Stimulated activated naive B cell treated with anti-CD40 and anti-IgM and Interleukin-4, amounts not matched to agents 10 μg/mL and 1 μg/mL and 100 μg/mL, for 72 hours (primary cell): ENCODE data around the gene C1orf167.

Experiments used
- ATAC-seq, 2 donors: fragments of 150-1000 bp; cut with Tn5 transposase; replicated peaks; 2 replicates each; pipeline ENCODE4 v1.10.0; 2021; ENCODE audit warnings: moderate library complexity in 1 of 2
- DNase-seq: peaks from one replicate; pipeline ENCODE4 v3.0.0; 2021
- H3K27ac Mint-ChIP-seq: one replicate; pipeline ENCODE4 v1.8.0; 2022; ENCODE audit warnings: mild to moderate bottlenecking, mixed read lengths
- H3K27me3 Mint-ChIP-seq, 2 donors: one replicate each; pipeline ENCODE4 v1.8.0; 2022; ENCODE audit warnings: mixed read lengths in 2 of 2
- H3K36me3 Mint-ChIP-seq, 2 donors: one replicate each; pipeline ENCODE4 v1.8.0; 2022; ENCODE audit warnings: mixed read lengths in 2 of 2, mild to moderate bottlenecking in 1 of 2
- H3K4me1 Mint-ChIP-seq, 2 donors: one replicate each; pipeline ENCODE4 v1.8.0; 2022; ENCODE audit warnings: mixed read lengths in 2 of 2, mild to moderate bottlenecking in 1 of 2
- H3K4me3 Mint-ChIP-seq, 2 donors: one replicate each; pipeline ENCODE4 v1.8.0; 2022; ENCODE audit warnings: mild to moderate bottlenecking in 2 of 2, mixed read lengths in 2 of 2, moderate library complexity in 1 of 2
- H3K9me3 Mint-ChIP-seq, 2 donors: one replicate each; pipeline ENCODE4 v1.8.0; 2022; ENCODE audit warnings: mixed read lengths in 2 of 2, mild to moderate bottlenecking in 1 of 2

Gene C1orf167

GRCh38 chr1:11828511-11828910, 66.5 kb downstream of the C1orf167 start:
- Mint-ChIP-seq H3K4me1 (peaks cover 1 to 6% of the 10 kb centered on the region in 2 donors), H3K27me3 (no peaks in the 10 kb centered on the region), H3K4me3 (peak overlapping the region in 1 of 2 donors; percentile 33), H3K9me3 (no peaks in the 10 kb centered on the region), H3K36me3 (peaks cover 38 to 53% of the 10 kb centered on the region in 2 donors), H3K27ac (peak overlapping the region; percentile 62)
- DNase-seq: no peak
- no peak for ATAC-seq

- Mint-ChIP-seq H3K4me1 (peaks cover 2 to 6% of the 10 kb centered on the region in 2 donors), H3K9me3 (no peaks in the 10 kb centered on the region), H3K4me3 (no peak overlapping the region), H3K27me3 (no peaks in the 10 kb centered on the region), H3K27ac (peak overlapping the region; percentile 37), H3K36me3 (peaks cover 40 to 46% of the 10 kb centered on the region in 2 donors)
- DNase-seq (no peak), ATAC-seq (no peak)
Observed at GRCh38 chr1:11831945-11832725, 70.1 kb downstream of the C1orf167 start.

- ATAC-seq (no peak), DNase-seq (no peak)
- Mint-ChIP-seq H3K36me3 (peaks cover 40 to 46% of the 10 kb centered on the region in 2 donors), H3K27ac (no peak overlapping the region), H3K4me1 (peaks cover 3 to 12% of the 10 kb centered on the region in 2 donors), H3K9me3 (no peaks in the 10 kb centered on the region), H3K27me3 (no peaks in the 10 kb centered on the region), H3K4me3 (no peak overlapping the region)
Observed at GRCh38 chr1:11833497-11833896, 71.5 kb downstream of the C1orf167 start.

- H3K27me3 Mint-ChIP-seq: no peaks in the 10 kb centered on the region
- peaks cover 41 to 46% of the 10 kb centered on the region in 2 donors for H3K36me3 Mint-ChIP-seq
- no peak overlapping the region for H3K4me3 Mint-ChIP-seq
- DNase-seq: no peak
- H3K27ac Mint-ChIP-seq: peak overlapping the region; percentile 7
- no peaks in the 10 kb centered on the region for H3K9me3 Mint-ChIP-seq
- H3K4me1 Mint-ChIP-seq: peaks cover 6 to 15% of the 10 kb centered on the region in 2 donors
- ATAC-seq: no peak
Observed at GRCh38 chr1:11833900-11834299, 71.9 kb downstream of the C1orf167 start.

- Mint-ChIP-seq H3K27me3 (no peaks in the 10 kb centered on the region), H3K9me3 (no peaks in the 10 kb centered on the region), H3K27ac (peak overlapping the region; percentile 56), H3K36me3 (peaks cover 41 to 48% of the 10 kb centered on the region in 2 donors), H3K4me3 (no peak overlapping the region), H3K4me1 (peaks cover 7 to 16% of the 10 kb centered on the region in 2 donors)
- DNase-seq: no peak
- ATAC-seq: no peak
Observed at GRCh38 chr1:11835441-11836225, 73.6 kb downstream of the C1orf167 start.

GRCh38 chr1:11836955-11837766, 75.2 kb downstream of the C1orf167 start:
- Mint-ChIP-seq H3K4me1 (peaks cover 21 to 31% of the 10 kb centered on the region in 2 donors), H3K4me3 (no peak overlapping the region), H3K9me3 (no peaks in the 10 kb centered on the region), H3K36me3 (peaks cover 52 to 64% of the 10 kb centered on the region in 2 donors), H3K27me3 (no peaks in the 10 kb centered on the region), H3K27ac (no peak overlapping the region)
- no peak for DNase-seq
- ATAC-seq: no peak

GRCh38 chr1:11837767-11838348, 75.9 kb downstream of the C1orf167 start:
- H3K36me3 Mint-ChIP-seq: peaks cover 53 to 63% of the 10 kb centered on the region in 2 donors
- H3K4me1 Mint-ChIP-seq: peaks cover 25 to 38% of the 10 kb centered on the region in 2 donors
- DNase-seq (no peak), ATAC-seq (no peak)
- H3K4me3 Mint-ChIP-seq: no peak overlapping the region
- no peaks in the 10 kb centered on the region for H3K27me3 Mint-ChIP-seq
- peak overlapping the region; percentile 2 for H3K27ac Mint-ChIP-seq
- H3K9me3 Mint-ChIP-seq: no peaks in the 10 kb centered on the region

GRCh38 chr1:11838349-11839272, 76.6 kb downstream of the C1orf167 start:
- peaks cover 58 to 65% of the 10 kb centered on the region in 2 donors for H3K36me3 Mint-ChIP-seq
- peak; percentile 77 to 82 for ATAC-seq
- DNase-seq: peak; percentile 53
- H3K27me3 Mint-ChIP-seq: no peaks in the 10 kb centered on the region
- no peaks in the 10 kb centered on the region for H3K9me3 Mint-ChIP-seq
- H3K4me1 Mint-ChIP-seq: peaks cover 27 to 46% of the 10 kb centered on the region in 2 donors
- H3K4me3 Mint-ChIP-seq: no peak overlapping the region
- H3K27ac Mint-ChIP-seq: peak overlapping the region; percentile 80
